Activated CD4-positive, alpha-beta T cell treated with anti-CD3 and anti-CD28 coated beads, Interleukin-2, amount 50 U/mL, for 48 hours (primary cell): ENCODE results near the gene GRIFIN.

ENCODE experiments used
- DNase-seq, 2 experiments: peaks; one replicate each; pipeline ENCODE4 v3.0.0-alpha.2; 2020

The GRIFIN gene

DNA sequence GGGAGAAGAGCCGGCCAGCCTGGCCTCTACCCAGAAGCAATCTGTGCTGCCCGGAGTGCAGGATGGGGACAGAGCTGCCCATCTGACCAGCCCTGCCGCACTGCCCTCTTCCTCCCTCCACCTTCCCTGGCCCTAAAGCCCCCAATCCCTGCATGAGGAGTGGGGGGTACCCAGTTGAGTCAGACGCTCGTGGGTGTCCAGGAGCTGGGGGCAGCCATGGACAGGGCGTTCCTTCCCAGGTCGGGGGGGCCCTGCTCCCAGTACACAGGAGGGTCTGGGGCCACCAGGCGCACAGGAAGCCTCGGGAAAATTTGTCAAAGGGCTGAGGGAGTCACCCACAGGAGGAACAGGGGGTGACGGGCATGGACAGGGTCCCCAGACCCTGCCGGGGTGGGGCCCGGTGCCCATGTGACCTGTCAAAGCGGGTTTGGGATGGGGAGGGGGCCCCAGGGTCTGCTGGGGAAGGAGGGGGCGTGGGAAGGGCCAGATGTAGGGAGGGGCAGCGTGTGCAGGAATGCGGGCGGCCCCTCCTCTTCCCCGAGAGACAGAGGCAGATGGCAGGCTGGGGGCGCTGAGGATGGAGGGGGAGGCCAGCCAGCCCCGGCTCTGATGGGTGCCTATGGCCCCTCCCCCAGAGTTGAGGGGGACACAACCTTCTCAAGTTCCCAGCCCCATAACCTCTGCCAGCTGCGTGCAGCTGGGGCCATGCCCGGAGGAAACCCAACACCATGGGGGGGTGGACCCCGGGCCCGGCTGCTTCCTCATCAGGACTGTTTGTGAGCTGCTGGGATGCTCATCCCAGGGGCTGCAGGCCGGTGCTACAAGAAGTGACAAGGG is 21.5 kb upstream of the GRIFIN start:
- DNase-seq = no peak

DNA sequence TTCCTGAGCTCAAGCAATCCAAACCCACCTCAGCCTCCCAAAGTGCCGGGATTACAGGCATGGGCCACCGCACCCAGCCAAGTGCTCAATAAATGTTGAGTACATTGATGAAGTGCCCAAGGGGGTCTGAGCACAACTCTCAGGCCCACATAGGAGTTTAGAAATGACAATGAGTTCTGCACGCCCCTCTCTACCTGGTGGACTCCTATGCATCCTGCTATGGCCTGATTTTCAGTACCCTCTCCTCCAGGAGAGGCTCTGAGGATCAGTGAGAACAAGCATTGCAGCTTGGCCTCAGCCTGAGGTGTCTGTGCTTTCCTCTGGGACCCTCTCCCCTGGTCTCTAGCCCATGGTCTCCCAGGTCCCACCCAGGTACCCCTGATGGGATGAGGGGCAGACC is 20.9 kb upstream of the GRIFIN start:
- DNase-seq = no peak

GRCh38 chr7:2496375-2496774 is 20.2 kb upstream of the GRIFIN start:
- DNase-seq = no peak

DNA sequence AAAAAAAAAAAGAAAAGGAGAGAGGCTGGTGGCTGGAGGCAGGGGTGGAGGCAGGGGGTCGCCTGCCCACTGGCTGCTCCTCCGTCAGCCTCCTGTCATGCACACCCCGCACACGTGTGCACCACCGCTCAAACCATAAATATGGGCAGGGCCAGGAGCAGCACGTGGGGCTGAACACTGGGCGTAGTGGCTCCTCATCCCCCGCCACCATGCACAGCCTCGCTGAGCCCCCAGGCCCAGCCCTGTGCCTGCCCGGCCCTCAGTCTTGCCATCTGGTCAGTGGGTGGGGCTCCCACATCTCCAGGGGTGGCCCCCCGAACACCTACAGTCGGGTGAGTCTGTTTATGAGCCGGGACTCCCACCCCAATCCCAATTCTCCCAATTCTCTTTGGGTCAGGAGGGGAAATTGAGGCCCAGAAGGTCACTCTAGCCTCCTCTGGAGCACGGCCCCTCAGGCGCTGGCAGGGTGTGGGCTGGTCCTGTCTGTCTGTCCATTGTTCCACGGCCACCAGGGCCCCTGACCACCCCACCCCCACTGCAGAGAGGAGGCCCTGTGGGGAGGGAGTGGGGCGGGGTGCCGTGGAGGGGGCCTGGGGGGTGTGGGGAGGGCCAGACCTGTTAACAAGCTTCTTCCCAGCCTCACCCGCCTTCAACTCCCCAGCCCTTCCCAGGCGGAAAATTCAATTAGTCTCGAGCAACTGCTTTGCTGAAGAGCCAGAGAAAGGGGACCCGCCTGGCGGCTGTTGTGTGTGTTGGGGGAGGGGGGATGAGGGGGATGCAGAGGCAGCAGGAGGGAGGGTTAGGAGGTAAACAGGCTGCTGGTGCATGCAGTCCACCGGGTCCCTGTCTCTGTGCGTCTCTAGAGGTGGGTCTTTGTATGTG is 19.5 kb upstream of the GRIFIN start:
- no peak for DNase-seq

GRCh38 chr7:2494191-2495130 is 18.3 kb upstream of the GRIFIN start:
- no peak for DNase-seq

DNA sequence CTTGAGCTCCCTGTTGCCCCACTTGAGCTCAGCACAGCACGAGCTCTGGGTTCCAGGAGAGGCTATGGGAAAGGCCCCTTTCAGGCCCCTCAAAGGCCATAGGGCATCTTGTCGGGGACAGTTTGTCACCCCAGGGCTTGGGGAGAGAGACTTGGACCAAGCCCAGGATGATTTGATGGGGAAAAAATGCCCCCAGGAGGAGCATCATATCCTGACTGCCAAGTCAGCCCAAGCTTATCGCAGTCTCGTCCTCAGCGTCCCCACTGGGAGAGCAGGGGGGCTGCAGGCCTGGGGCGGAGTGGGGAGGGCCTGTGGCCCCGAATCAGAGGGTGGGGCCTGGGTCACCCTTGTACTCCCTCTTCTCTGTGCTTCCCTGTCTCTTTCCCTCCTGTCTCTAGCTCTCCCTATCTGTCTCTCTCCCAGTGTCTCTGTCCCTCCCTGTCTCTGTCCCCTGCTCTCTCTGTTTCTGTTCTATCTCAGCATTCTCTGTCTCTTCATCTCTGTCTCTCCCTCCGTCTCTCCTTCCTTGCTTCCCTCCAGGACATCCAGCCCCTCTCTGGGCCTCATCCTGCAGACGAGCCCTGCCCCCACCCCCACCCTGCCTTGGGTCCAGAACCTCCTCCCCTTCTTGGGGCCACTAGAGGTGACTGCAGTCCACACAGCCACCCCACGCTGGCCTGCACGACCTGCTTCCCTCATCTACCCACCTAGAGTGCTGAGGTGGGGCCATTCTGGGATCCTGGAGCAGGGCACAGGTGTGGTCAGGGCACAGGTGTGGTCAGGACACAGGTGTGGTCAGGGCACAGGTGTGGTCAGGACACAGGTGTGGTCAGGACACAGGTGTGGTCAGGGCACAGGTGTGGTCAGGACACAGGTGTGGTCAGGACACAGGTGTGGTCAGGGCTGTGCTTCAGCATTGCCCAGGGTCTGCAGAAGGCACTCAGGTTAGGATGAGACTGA is 17.3 kb upstream of the GRIFIN start:
- no peak for DNase-seq

DNA sequence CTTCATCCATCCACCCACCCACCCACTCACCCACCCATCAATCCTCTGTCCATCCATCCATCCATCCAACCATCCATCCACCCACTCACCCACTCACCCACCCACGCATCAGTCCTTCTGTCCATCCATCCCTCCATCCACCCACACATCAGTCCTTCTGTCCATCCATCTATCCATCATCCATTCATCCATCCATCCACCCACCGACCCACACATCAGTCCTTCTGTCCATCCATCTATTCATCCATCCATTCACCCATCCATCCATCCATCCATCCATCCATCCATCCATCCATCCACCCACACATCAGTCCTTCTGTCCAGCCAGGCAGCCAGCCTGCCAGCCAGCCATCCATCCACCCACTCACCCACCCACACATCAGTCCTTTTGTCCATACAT is 15.8 kb upstream of the GRIFIN start:
- DNase-seq = no peak

DNA sequence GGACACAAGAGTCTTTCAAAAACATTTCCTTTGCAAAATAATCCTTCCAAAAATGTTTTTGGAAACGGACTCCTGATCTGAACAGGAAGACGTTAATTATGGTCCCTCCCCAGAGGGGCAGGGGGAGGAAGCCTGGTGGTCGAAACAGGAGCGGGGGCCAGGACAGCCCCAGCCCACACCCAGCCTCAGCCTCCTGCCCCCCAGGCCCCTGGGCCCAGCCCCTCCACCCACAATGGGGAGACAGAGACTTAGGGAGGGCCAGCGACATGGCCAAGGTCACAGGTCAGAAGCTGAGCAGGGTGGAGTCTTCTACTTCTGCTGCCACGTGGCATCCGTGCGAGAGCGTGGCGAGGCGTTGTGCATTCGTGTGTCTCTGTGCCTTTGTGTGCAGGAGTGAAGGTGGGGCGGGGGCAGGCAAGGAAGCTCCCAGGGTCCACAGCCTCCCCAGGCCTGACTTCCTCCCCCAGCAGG is 14.0 kb upstream of the GRIFIN start:
- no peak for DNase-seq

- no peak for DNase-seq
These were observed 12.5 kb upstream of the GRIFIN start for GRCh38 chr7:2488681-2489080.

GRCh38 chr7:2488272-2488645 is 12.1 kb upstream of the GRIFIN start:
- no peak for DNase-seq

DNA sequence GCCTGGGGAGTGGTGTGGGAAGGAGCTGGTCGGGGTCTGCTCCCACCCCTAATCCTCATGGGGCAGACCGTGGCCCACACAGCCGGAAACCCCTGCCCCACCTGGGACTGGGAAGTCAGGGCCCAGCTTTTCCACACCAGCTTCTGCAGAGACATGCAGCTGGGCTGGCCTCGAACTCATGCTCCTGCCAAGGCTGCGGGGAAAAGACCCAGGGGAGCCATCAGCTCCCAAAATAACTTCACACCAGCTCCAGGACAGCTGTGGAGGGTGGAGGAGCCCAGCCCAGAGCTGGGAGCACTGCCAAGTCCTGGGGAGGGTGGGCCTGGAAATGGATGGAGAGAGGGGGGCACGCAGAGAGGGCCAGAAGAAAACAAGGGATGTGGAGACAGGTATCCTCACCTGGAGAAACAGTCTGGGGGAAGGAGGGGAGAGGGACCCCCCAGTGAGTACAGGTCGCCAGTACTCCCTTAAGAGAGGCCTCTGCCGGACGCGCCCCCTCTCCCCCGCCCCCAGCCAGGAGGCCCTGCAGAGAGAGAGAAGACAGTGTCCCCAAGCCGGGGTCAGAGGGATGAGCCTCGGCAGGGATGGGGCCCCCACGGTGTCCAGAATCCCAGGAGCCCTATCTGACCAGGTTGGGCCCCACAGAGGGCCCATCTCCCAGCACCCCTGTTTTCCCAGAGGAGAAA is 11.5 kb upstream of the GRIFIN start:
- DNase-seq = no peak

DNA sequence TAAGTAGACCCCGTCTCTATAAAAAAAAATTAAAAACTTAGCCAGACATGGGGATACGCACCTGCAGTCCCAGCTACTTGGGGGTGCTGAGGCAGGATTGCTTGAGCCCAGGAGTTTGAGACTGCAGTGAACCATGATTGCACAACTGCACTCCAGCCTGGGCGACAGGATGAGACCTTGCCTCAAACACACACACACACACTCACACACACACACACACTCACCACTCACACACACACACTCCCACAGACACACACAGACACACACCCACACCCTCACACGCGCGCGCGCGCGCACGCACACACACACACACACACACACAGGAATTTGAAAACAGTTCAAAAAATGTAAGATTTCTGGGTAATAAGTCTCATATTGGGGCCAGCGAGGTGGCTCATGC is 8.7 kb upstream of the GRIFIN start:
- DNase-seq = no peak

GRCh38 chr7:2483494-2483893 is 7.3 kb upstream of the GRIFIN start:
- no peak for DNase-seq

GRCh38 chr7:2482725-2483451 is 6.7 kb upstream of the GRIFIN start:
- DNase-seq = no peak

GRCh38 chr7:2481195-2481594 is 5.0 kb upstream of the GRIFIN start:
- no peak for DNase-seq

- DNase-seq = no peak
These were observed 3.8 kb upstream of the GRIFIN start for GRCh38 chr7:2480070-2480408.

GRCh38 chr7:2479276-2480069 is 3.3 kb upstream of the GRIFIN start:
- DNase-seq = no peak

DNA sequence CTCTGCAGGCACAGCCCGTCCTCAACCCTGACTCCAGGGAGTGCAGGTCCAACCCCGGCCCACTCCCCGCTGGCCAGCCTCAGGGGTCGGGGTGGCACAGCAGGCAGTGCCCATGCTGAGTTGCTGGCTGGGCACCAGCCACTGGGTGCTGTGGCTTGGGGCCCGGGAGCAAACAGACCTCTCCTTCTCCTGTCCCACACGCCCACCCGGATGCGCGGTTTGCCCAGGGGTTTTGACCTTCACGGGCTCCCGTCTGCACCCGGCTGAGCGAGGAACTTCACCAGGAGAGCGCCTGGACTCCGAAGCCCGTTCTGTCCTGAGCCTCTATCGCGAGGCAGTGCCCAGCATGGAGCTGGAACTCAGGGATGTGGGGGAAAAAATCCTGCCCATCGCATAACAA is 2.6 kb upstream of the GRIFIN start:
- no peak for DNase-seq

- no peak for DNase-seq
These were observed 2.2 kb upstream of the GRIFIN start for GRCh38 chr7:2478399-2478785.
